ENCODE measurements around the gene LMOD3. TPM values are rescaled to one million over a fixed set of nuclear protein-coding genes. Genes with fewer than 3 reads are reported as not detected.

Gene LMOD3
- polyA plus RNA-seq, 3 donors, result not detected

DNA sequence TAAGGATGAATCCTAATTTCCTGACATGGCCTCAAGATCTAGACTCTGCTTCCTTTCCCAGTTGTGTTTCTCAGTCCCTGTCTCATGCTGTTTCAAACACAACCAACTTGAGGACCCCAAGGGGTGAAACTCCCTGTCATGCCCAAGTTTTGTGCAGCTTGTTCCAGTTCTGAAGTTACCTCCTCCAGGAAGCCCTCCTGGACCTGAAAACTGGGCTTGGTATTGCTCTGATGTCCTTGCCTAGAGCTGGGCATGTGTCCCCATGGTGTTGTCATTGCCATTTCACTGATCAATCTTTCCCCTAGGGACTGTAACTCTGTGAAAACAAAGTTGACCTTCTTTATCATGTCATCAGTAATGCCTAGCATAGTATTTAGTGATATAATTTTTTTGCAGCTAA, 6.1 kb upstream of the LMOD3 start:
- DNase-seq, result no peak
- Histone ChIP-seq H3K36me3 (replicated peaks in 1 of 2; ENCODE audit: control insufficient read depth in 1 of 2, insufficient read depth in 2 of 2, low read length in 2 of 2) (no peaks in the 10 kb centered on the region), H3K4me2 (replicated peaks; ENCODE audit: extremely low read depth, low read length, poor library complexity, severe bottlenecking) (no peak overlapping the region), H3K9ac (ENCODE audit: insufficient read depth, low read length, poor library complexity, severe bottlenecking) (no peak overlapping the region), H3K9me3 (replicated peaks in 1 of 2; ENCODE audit: control insufficient read depth in 1 of 2, insufficient read depth in 1 of 2, low read length in 2 of 2) (peaks cover 0 to 4% of the 10 kb centered on the region in 2 donors), H3K27ac (ENCODE audit: low read depth in 1 of 2, low read length in 2 of 2) (no peak overlapping the region), H2AFZ (ENCODE audit: insufficient read depth, low read depth, low read length, poor library complexity, severe bottlenecking) (no peak overlapping the region), H3K27me3 (ENCODE audit: control insufficient read depth in 2 of 2, insufficient read depth in 2 of 2, low read length in 2 of 2) (no peaks in the 10 kb centered on the region), H3K79me2 (ENCODE audit: insufficient read depth, low read length) (no peaks in the 10 kb centered on the region), H3K4me1 (ENCODE audit: control insufficient read depth in 1 of 2, insufficient read depth in 2 of 2, low read length in 2 of 2) (no peaks in the 10 kb centered on the region), H3K4me3 (replicated peaks in 1 of 3; ENCODE audit: low read depth in 2 of 3, low read length in 3 of 3) (no peak overlapping the region), H4K20me1 (ENCODE audit: insufficient read depth, low read length) (no peaks in the 10 kb centered on the region)
- Mint-ChIP-seq H3K4me1 (no peaks in the 10 kb centered on the region), H3K4me3 (no peak overlapping the region), H3K9me3 (peaks cover 0 to 5% (median 4%) of the 10 kb centered on the region in 7 donors), H3K27me3 (ENCODE audit: low read depth in 3 of 3) (peaks cover 0 to 2% (median 2%) of the 10 kb centered on the region in 3 donors), H3K36me3 (no peaks in the 10 kb centered on the region), H3K27ac (peak overlapping the region in 1 of 7 donors; percentile 37)
- TF ChIP-seq, protein P1, sequence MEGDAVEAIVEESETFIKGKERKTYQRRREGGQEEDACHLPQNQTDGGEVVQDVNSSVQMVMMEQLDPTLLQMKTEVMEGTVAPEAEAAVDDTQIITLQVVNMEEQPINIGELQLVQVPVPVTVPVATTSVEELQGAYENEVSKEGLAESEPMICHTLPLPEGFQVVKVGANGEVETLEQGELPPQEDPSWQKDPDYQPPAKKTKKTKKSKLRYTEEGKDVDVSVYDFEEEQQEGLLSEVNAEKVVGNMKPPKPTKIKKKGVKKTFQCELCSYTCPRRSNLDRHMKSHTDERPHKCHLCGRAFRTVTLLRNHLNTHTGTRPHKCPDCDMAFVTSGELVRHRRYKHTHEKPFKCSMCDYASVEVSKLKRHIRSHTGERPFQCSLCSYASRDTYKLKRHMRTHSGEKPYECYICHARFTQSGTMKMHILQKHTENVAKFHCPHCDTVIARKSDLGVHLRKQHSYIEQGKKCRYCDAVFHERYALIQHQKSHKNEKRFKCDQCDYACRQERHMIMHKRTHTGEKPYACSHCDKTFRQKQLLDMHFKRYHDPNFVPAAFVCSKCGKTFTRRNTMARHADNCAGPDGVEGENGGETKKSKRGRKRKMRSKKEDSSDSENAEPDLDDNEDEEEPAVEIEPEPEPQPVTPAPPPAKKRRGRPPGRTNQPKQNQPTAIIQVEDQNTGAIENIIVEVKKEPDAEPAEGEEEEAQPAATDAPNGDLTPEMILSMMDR (IDR thresholded peaks at IDR 0.05), result no peak
- intact Hi-C loops (cut with micrococcal nuclease), result no loop called here

- Mint-ChIP-seq H3K4me3 (no peak overlapping the region), H3K36me3 (no peaks in the 10 kb centered on the region), H3K27ac (no peak overlapping the region), H3K27me3 (ENCODE audit: low read depth in 3 of 3) (peaks cover 0 to 2% (median 0%) of the 10 kb centered on the region in 3 donors), H3K4me1 (peaks cover 2% of the 10 kb centered on the region), H3K9me3 (no peaks in the 10 kb centered on the region)
- Histone ChIP-seq H3K27ac (ENCODE audit: low read depth in 1 of 2, low read length in 2 of 2) (no peak overlapping the region), H2AFZ (ENCODE audit: insufficient read depth, low read depth, low read length, poor library complexity, severe bottlenecking) (no peak overlapping the region), H3K36me3 (replicated peaks in 1 of 2; ENCODE audit: control insufficient read depth in 1 of 2, insufficient read depth in 2 of 2, low read length in 2 of 2) (no peaks in the 10 kb centered on the region), H3K9ac (ENCODE audit: insufficient read depth, low read length, poor library complexity, severe bottlenecking) (no peak overlapping the region), H3K4me3 (replicated peaks in 1 of 3; ENCODE audit: low read depth in 2 of 3, low read length in 3 of 3) (no peak overlapping the region), H3K4me1 (ENCODE audit: control insufficient read depth in 1 of 2, insufficient read depth in 2 of 2, low read length in 2 of 2) (peaks cover under 1 to 1% of the 10 kb centered on the region in 2 donors), H3K27me3 (ENCODE audit: control insufficient read depth in 2 of 2, insufficient read depth in 2 of 2, low read length in 2 of 2) (no peaks in the 10 kb centered on the region), H3K79me2 (ENCODE audit: insufficient read depth, low read length) (no peaks in the 10 kb centered on the region), H3K9me3 (replicated peaks in 1 of 2; ENCODE audit: control insufficient read depth in 1 of 2, insufficient read depth in 1 of 2, low read length in 2 of 2) (no peaks in the 10 kb centered on the region), H4K20me1 (ENCODE audit: insufficient read depth, low read length) (no peaks in the 10 kb centered on the region), H3K4me2 (replicated peaks; ENCODE audit: extremely low read depth, low read length, poor library complexity, severe bottlenecking) (no peak overlapping the region)
- 83% methylated on average over 2 of the region's 2 CpGs for WGBS (ENCODE audit: insufficient coverage)
- TF ChIP-seq, protein P1 (IDR thresholded peaks at IDR 0.05), result no peak
- no peak for DNase-seq
- intact Hi-C loops (cut with micrococcal nuclease), result no loop called here
Measured at GRCh38 chr3:69126999-69127398, 4.6 kb upstream of the LMOD3 start.
